Measurements from ENCODE around the gene C22orf23.

Gene C22orf23

GRCh38 chr22:37924386-37925065 is 28.9 kb downstream of the C22orf23 start:
- no peak for DNase-seq

- no peak for DNase-seq
Measured at GRCh38 chr22:37923927-37924326, 29.5 kb downstream of the C22orf23 start.

GRCh38 chr22:37922191-37922590 is 31.2 kb downstream of the C22orf23 start:
- peak; percentile 9 for DNase-seq

GRCh38 chr22:37920126-37920525 is 33.3 kb downstream of the C22orf23 start:
- no peak for DNase-seq

- no peak for DNase-seq
Measured at GRCh38 chr22:37918580-37919270, 34.7 kb downstream of the C22orf23 start.

- no peak for DNase-seq
Measured at GRCh38 chr22:37917874-37918548, 35.4 kb downstream of the C22orf23 start.

GRCh38 chr22:37916311-37916710 is 37.1 kb downstream of the C22orf23 start:
- DNase-seq: no peak

GRCh38 chr22:37913233-37913721 is 40.1 kb downstream of the C22orf23 start:
- no peak for DNase-seq

GRCh38 chr22:37912171-37912570 is 41.2 kb downstream of the C22orf23 start:
- DNase-seq: no peak

GRCh38 chr22:37911697-37912096 is 41.7 kb downstream of the C22orf23 start:
- no peak for DNase-seq

- DNase-seq: no peak
Measured at GRCh38 chr22:37910890-37911672, 42.3 kb downstream of the C22orf23 start.

GRCh38 chr22:37909766-37910165 is 43.6 kb downstream of the C22orf23 start:
- DNase-seq: no peak

- DNase-seq: no peak
Measured at GRCh38 chr22:37907036-37907954, 46.1 kb downstream of the C22orf23 start.

- no peak for DNase-seq
Measured at GRCh38 chr22:37906364-37907008, 46.9 kb downstream of the C22orf23 start.

GRCh38 chr22:37905534-37906363 is 47.7 kb downstream of the C22orf23 start, which contains the start of gene MICALL1:
Gene MICALL1, plus strand, starts transcription at chr22:37906297. Its CDS starts 126 bp downstream, at chr22:37906423.
- no peak for DNase-seq

GRCh38 chr22:37904572-37905533 is 48.5 kb downstream of the C22orf23 start:
- DNase-seq: no peak

- DNase-seq: no peak
Measured at GRCh38 chr22:37898441-37899181, 54.8 kb downstream of the C22orf23 start.

- no peak for DNase-seq
Measured at GRCh38 chr22:37897807-37898206, 55.6 kb downstream of the C22orf23 start.
